Measurements from ENCODE around the gene NHEJ1. TPM values are rescaled to one million over a fixed set of nuclear protein-coding genes. Genes with fewer than 3 reads are reported as not detected.

Gene NHEJ1
- total and polyA plus RNA-seq, 2 of the 13 experiments (the other 11 are each of a cell fraction or from before 2014, with no cell fraction given) = 30.0 to 30.7 TPM

DNA sequence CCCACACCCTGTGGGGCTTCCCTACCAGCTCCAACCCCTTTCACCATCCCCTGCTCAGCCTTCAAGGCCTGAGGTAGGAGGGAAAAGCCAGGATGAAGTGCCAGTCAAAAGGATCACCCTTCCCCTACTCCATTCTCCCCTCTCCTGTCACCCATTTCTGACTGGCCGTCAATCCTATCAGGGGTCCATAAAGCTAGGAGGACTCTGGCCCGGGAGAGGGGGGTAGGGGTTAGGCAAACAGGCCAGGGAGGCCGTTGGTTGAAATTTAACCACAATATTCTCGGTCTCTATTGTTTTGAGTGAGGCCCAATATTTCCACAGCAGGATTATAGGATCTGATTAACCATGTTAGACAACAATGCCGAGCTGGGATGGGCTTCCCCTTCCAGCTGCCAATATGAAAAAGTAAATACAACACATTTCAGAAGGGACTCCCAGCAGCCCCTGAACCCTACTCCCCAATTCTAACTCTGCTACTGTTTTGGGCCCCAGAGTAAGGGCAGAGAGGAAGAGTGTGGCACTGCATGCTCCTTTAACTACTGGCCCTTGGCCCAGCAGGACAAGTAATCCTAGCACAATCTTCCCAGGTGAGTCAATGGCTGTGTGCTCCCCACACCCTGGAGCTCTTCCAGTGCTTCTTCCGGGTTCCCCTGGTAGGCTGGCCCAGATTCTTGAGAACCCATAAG lies 89.3 kb downstream of the NHEJ1 start (continued):
- TF ChIP-seq NONO (IDR thresholded peaks at IDR 0.05) = no peak
- peak; percentile 75; the same call in 1 of the 2 replicates for TF ChIP-seq NONO (CRISPR knock-in tag; conservative IDR thresholded peaks at IDR 0.05)
- 0 out of 2 replicates have a peak, but pooled peaks have one; percentile 36 for TF ChIP-seq ZIK1 (CRISPR knock-in tag; IDR thresholded peaks at IDR 0.05; ENCODE audit: borderline replicate concordance, low read depth)
- peak; percentile 92 for TF ChIP-seq HNF4A (CRISPR knock-in tag; IDR thresholded peaks at IDR 0.05)
- peak; percentile 96 for TF ChIP-seq RARA (CRISPR knock-in tag; IDR thresholded peaks at IDR 0.05)
- TF ChIP-seq REPIN1 (CRISPR knock-in tag; IDR thresholded peaks at IDR 0.05; ENCODE audit: borderline replicate concordance, low read depth) = peak; percentile 92; the same call in 1 of the 2 replicates
- no peak for TF ChIP-seq CREB1 (IDR thresholded peaks at IDR 0.05)
- peak; percentile 51 for TF ChIP-seq CREB1 (CRISPR knock-in tag; IDR thresholded peaks at IDR 0.05)
- TF ChIP-seq, protein P1, sequence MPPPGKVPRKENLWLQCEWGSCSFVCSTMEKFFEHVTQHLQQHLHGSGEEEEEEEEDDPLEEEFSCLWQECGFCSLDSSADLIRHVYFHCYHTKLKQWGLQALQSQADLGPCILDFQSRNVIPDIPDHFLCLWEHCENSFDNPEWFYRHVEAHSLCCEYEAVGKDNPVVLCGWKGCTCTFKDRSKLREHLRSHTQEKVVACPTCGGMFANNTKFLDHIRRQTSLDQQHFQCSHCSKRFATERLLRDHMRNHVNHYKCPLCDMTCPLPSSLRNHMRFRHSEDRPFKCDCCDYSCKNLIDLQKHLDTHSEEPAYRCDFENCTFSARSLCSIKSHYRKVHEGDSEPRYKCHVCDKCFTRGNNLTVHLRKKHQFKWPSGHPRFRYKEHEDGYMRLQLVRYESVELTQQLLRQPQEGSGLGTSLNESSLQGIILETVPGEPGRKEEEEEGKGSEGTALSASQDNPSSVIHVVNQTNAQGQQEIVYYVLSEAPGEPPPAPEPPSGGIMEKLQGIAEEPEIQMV (CRISPR knock-in tag; IDR thresholded peaks at IDR 0.05; ENCODE audit: low read depth) = 0 out of 2 replicates have a peak, but pooled peaks have one; percentile 63
- TF ChIP-seq HDAC2 (CRISPR knock-in tag; IDR thresholded peaks at IDR 0.05) = peak; percentile 89
- no peak for TF ChIP-seq SMARCE1 (IDR thresholded peaks at IDR 0.05; ENCODE audit: borderline replicate concordance)
- TF ChIP-seq, protein P2, sequence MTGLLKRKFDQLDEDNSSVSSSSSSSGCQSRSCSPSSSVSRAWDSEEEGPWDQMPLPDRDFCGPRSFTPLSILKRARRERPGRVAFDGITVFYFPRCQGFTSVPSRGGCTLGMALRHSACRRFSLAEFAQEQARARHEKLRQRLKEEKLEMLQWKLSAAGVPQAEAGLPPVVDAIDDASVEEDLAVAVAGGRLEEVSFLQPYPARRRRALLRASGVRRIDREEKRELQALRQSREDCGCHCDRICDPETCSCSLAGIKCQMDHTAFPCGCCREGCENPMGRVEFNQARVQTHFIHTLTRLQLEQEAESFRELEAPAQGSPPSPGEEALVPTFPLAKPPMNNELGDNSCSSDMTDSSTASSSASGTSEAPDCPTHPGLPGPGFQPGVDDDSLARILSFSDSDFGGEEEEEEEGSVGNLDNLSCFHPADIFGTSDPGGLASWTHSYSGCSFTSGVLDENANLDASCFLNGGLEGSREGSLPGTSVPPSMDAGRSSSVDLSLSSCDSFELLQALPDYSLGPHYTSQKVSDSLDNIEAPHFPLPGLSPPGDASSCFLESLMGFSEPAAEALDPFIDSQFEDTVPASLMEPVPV (CRISPR knock-in tag; IDR thresholded peaks at IDR 0.05) = 0 out of 2 replicates have a peak, but pooled peaks have one; percentile 87
- peak; percentile 61; the same call in 1 of the 2 replicates for TF ChIP-seq SIX1 (CRISPR knock-in tag; IDR thresholded peaks at IDR 0.05; ENCODE audit: borderline replicate concordance)
- no peak for TF ChIP-seq ZNF567 (CRISPR knock-in tag; IDR thresholded peaks at IDR 0.05; ENCODE audit: borderline replicate concordance)
- TF ChIP-seq ZMAT3 (CRISPR knock-in tag; conservative IDR thresholded peaks at IDR 0.05) = no peak
- TF ChIP-seq ZNF337 (CRISPR knock-in tag; IDR thresholded peaks at IDR 0.05; ENCODE audit: borderline replicate concordance, low read depth) = no peak
- TF ChIP-seq ZC3H13 (CRISPR knock-in tag; IDR thresholded peaks at IDR 0.05) = no peak
- TF ChIP-seq NFRKB (IDR thresholded peaks at IDR 0.05) = no peak
- TF ChIP-seq ZFY (CRISPR knock-in tag; IDR thresholded peaks at IDR 0.05) = peak; percentile 36; the same call in 1 of the 2 replicates
- TF ChIP-seq SAP130 (CRISPR knock-in tag; IDR thresholded peaks at IDR 0.05; ENCODE audit: low read depth) = peak; percentile 76
- TF ChIP-seq, protein P3, sequence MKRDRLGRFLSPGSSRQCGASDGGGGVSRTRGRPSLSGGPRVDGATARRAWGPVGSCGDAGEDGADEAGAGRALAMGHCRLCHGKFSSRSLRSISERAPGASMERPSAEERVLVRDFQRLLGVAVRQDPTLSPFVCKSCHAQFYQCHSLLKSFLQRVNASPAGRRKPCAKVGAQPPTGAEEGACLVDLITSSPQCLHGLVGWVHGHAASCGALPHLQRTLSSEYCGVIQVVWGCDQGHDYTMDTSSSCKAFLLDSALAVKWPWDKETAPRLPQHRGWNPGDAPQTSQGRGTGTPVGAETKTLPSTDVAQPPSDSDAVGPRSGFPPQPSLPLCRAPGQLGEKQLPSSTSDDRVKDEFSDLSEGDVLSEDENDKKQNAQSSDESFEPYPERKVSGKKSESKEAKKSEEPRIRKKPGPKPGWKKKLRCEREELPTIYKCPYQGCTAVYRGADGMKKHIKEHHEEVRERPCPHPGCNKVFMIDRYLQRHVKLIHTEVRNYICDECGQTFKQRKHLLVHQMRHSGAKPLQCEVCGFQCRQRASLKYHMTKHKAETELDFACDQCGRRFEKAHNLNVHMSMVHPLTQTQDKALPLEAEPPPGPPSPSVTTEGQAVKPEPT (CRISPR knock-in tag; IDR thresholded peaks at IDR 0.05; ENCODE audit: low read depth) = peak; percentile 77; the same call in 1 of the 2 replicates
- TF ChIP-seq ZNF746 (CRISPR knock-in tag; IDR thresholded peaks at IDR 0.05) = peak; percentile 82; the same call in 1 of the 2 replicates
- TF ChIP-seq, protein P4, sequence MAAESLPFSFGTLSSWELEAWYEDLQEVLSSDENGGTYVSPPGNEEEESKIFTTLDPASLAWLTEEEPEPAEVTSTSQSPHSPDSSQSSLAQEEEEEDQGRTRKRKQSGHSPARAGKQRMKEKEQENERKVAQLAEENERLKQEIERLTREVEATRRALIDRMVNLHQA (CRISPR knock-in tag; IDR thresholded peaks at IDR 0.05) = no peak
- peak; percentile 95 for TF ChIP-seq CBFB (CRISPR knock-in tag; IDR thresholded peaks at IDR 0.05)
- peak; percentile 94 for TF ChIP-seq ZBTB7B (CRISPR knock-in tag; IDR thresholded peaks at IDR 0.05)
- peak; percentile 56; the same call in 1 of the 2 replicates for TF ChIP-seq FOXK1 (CRISPR knock-in tag; IDR thresholded peaks at IDR 0.05; ENCODE audit: borderline replicate concordance, low read depth)
- TF ChIP-seq ZNF766 (CRISPR knock-in tag; IDR thresholded peaks at IDR 0.05; ENCODE audit: borderline replicate concordance) = no peak

All from HepG2 (cell line).